Measurements from ENCODE around the gene ALPK3. TPM values are rescaled to one million over a fixed set of nuclear protein-coding genes. Genes with fewer than 3 reads are reported as not detected.

The ALPK3 gene
- total RNA-seq, 4 donors from 2014 or later, result 0.88 to 6.3 (median 3.4) TPM

GRCh38 chr15:84817466-84818081 lies 418 bp downstream of the ALPK3 start:
- Histone ChIP-seq H3K36me3 (no peaks in the 10 kb centered on the region), H3K9me3 (no peaks in the 10 kb centered on the region), H3K27ac (peak overlapping the region; percentile 47 to 48), H3K27me3 (no peaks in the 10 kb centered on the region), H3K4me1 (no peaks in the 10 kb centered on the region), H3K4me3 (no peak overlapping the region)
- no peak for TF ChIP-seq CTCF (IDR thresholded peaks at IDR 0.05)
- DNase-seq, result no peak
- intact Hi-C loops (cut with DNase I; ENCODE audit: low total_unique reads), result no loop called here

GRCh38 chr15:84818261-84819131 lies 1.3 kb downstream of the ALPK3 start:
- Histone ChIP-seq H3K9me3 (no peaks in the 10 kb centered on the region), H3K36me3 (no peaks in the 10 kb centered on the region), H3K27ac (peak overlapping the region; percentile 48 to 76), H3K27me3 (no peaks in the 10 kb centered on the region), H3K4me3 (no peak overlapping the region), H3K4me1 (no peaks in the 10 kb centered on the region)
- TF ChIP-seq POLR2A (IDR thresholded peaks at IDR 0.05), result no peak
- TF ChIP-seq CTCF (IDR thresholded peaks at IDR 0.05), result no peak
- intact Hi-C loops (cut with DNase I; ENCODE audit: low total_unique reads), result no loop called here
- no peak for DNase-seq

GRCh38 chr15:84819291-84819768 lies 2.2 kb downstream of the ALPK3 start:
- Histone ChIP-seq H3K36me3 (no peaks in the 10 kb centered on the region), H3K27ac (peak overlapping the region; percentile 48 to 76), H3K9me3 (no peaks in the 10 kb centered on the region), H3K27me3 (no peaks in the 10 kb centered on the region), H3K4me3 (no peak overlapping the region), H3K4me1 (no peaks in the 10 kb centered on the region)
- no peak for DNase-seq
- intact Hi-C loops (cut with DNase I; ENCODE audit: low total_unique reads), result no loop called here
- no peak for TF ChIP-seq CTCF (IDR thresholded peaks at IDR 0.05)
- no peak for TF ChIP-seq POLR2A (IDR thresholded peaks at IDR 0.05)

GRCh38 chr15:84819791-84820190 lies 2.6 kb downstream of the ALPK3 start:
- no peak for TF ChIP-seq POLR2A (IDR thresholded peaks at IDR 0.05)
- TF ChIP-seq CTCF (IDR thresholded peaks at IDR 0.05), result no peak
- H3K36me3 ChIP-seq, result no peaks in the 10 kb centered on the region
- no peak overlapping the region for H3K4me3 ChIP-seq
- H3K27me3 ChIP-seq, result no peaks in the 10 kb centered on the region
- peak overlapping the region; percentile 48 to 76 for H3K27ac ChIP-seq
- intact Hi-C loops (cut with DNase I; ENCODE audit: low total_unique reads), result no loop called here
- H3K9me3 ChIP-seq, result no peaks in the 10 kb centered on the region
- H3K4me1 ChIP-seq, result no peaks in the 10 kb centered on the region
- DNase-seq, result no peak

- TF ChIP-seq POLR2A (IDR thresholded peaks at IDR 0.05) (no peak), CTCF (IDR thresholded peaks at IDR 0.05) (peak; percentile 43 to 55 (median 44))
- H3K9me3 ChIP-seq, result no peaks in the 10 kb centered on the region
- DNase-seq, result peak; percentile 77 to 81
- no peaks in the 10 kb centered on the region for H3K27me3 ChIP-seq
- H3K27ac ChIP-seq, result peak overlapping the region; percentile 40 to 76
- no peaks in the 10 kb centered on the region for H3K36me3 ChIP-seq
- no peaks in the 10 kb centered on the region for H3K4me1 ChIP-seq
- H3K4me3 ChIP-seq, result no peak overlapping the region
- intact Hi-C loops (cut with DNase I; ENCODE audit: low total_unique reads), result no loop called here
These were observed 4.4 kb downstream of the ALPK3 start for GRCh38 chr15:84821501-84822021.
